H1 (cell line): ENCODE results near the gene LRRC3B. TPM values are rescaled to one million over a fixed set of nuclear protein-coding genes. Genes with fewer than 3 reads are reported as not detected.

Experiments
- CTCF ChIA-PET: fragments of 300-600 bp; sonication (Branson Sonifier 250); formaldehyde crosslinking; loops from one replicate; lab custom pipeline; 2021; ENCODE audit not compliant: partially characterized antibody; lab: Charles Lee
- POLR2A ChIA-PET: fragments of 300-600 bp; sonication (Branson Sonifier 250); formaldehyde crosslinking; loops from one replicate; lab custom pipeline; 2021; ENCODE audit warnings: inconsistent platforms; ENCODE audit not compliant: partially characterized antibody; lab: Charles Lee
- DNase-seq, 2 experiments: peaks; one replicate each; pipeline versions ENCODE4 v3.0.0 to v3.0.0-alpha.2; 2010 to 2022; ENCODE audit warnings: low spot score in 2 of 2, low read depth in 1 of 2, mixed read lengths in 1 of 2
- FAIRE-seq: peaks from 2 replicates; lab custom pipeline; 2011; peaks lifted over from hg19 to GRCh38; lab: Jason Lieb, UNC
- H2AFZ ChIP-seq: 2 replicates; pipeline ENCODE4 v1.8.1; 2012; ENCODE audit warnings: low read length, inconsistent platforms
- H2AK5ac ChIP-seq: 2 replicates; pipeline ENCODE4 v1.6.1; 2013; ENCODE audit warnings: low read depth, low read length
- H2BK120ac ChIP-seq: replicated peaks from 2 replicates; pipeline ENCODE3; 2013; ENCODE audit warnings: low read depth, low read length, inconsistent platforms
- H2BK12ac ChIP-seq: 2 replicates; pipeline ENCODE4 v1.6.1; 2013; ENCODE audit warnings: low read depth, low read length
- H2BK15ac ChIP-seq: 2 replicates; pipeline ENCODE4 v1.6.1; 2013; ENCODE audit warnings: low read length
- H2BK20ac ChIP-seq: 2 replicates; pipeline ENCODE4 v1.6.1; 2013; ENCODE audit warnings: low read length
- H2BK5ac ChIP-seq: 2 replicates; pipeline ENCODE4 v1.6.1; 2013; ENCODE audit warnings: low read depth, low read length
- H3K14ac ChIP-seq: 2 replicates; pipeline ENCODE4 v1.6.1; 2013; ENCODE audit warnings: inconsistent platforms; ENCODE audit not compliant: insufficient read length
- H3K18ac ChIP-seq: 2 replicates; pipeline ENCODE4 v1.6.1; 2013; ENCODE audit warnings: low read length; ENCODE audit errors: extremely low read depth
- H3K23ac ChIP-seq: 2 replicates; pipeline ENCODE4 v1.6.1; 2013; ENCODE audit warnings: inconsistent platforms; ENCODE audit not compliant: insufficient read length
- H3K23me2 ChIP-seq: 2 replicates; pipeline ENCODE4 v1.6.1; 2013; ENCODE audit warnings: low read depth, low read length
- H3K27ac ChIP-seq: 2 replicates; pipeline ENCODE4 v1.6.1; 2011; ENCODE audit warnings: low read depth, low read length, inconsistent platforms
- H3K27me3 ChIP-seq, 4 experiments: replicated peaks in 1 of 4; 1 replicate in 1 of 4; 2 replicates in 3 of 4; pipeline versions ENCODE4 v1.6.1 to v1.8.1; 2011 to 2013; ENCODE audit warnings: low read length in 3 of 4, mild to moderate bottlenecking in 3 of 4, inconsistent platforms in 2 of 4, mixed read lengths in 2 of 4, moderate library complexity in 1 of 4; ENCODE audit not compliant: control insufficient read depth in 3 of 4, insufficient read depth in 3 of 4; ENCODE audit errors: extremely low read depth in 1 of 4
- H3K36me3 ChIP-seq, 4 experiments: 2 replicates each; pipeline versions ENCODE4 v1.6.1 to v1.8.1; 2011 to 2013; ENCODE audit warnings: mild to moderate bottlenecking in 4 of 4, low read length in 3 of 4, moderate library complexity in 2 of 4, control low read depth in 1 of 4, inconsistent platforms in 1 of 4; ENCODE audit not compliant: insufficient read depth in 4 of 4, control insufficient read depth in 2 of 4
- H3K4ac ChIP-seq: replicated peaks from 2 replicates; pipeline ENCODE3; 2013; ENCODE audit warnings: low read length, low read depth, mixed read lengths, inconsistent platforms; ENCODE audit not compliant: insufficient read length
- H3K4me1 ChIP-seq, 4 experiments: replicated peaks in 1 of 4; 1 replicate in 1 of 4; 2 replicates in 3 of 4; pipeline versions ENCODE4 v1.6.1 to v1.8.1; 2011 to 2013; ENCODE audit warnings: low read length in 3 of 4, inconsistent platforms in 2 of 4, mixed read lengths in 1 of 4; ENCODE audit not compliant: insufficient read depth in 4 of 4, control insufficient read depth in 3 of 4
- H3K4me2 ChIP-seq, 2 experiments: 2 replicates each; pipeline versions ENCODE4 v1.6.1 to v1.8.1; 2011 to 2013; ENCODE audit warnings: low read depth in 2 of 2, low read length in 2 of 2, control low read depth in 1 of 2, inconsistent platforms in 1 of 2, mild to moderate bottlenecking in 1 of 2; ENCODE audit not compliant: insufficient read depth in 1 of 2
- H3K4me3 ChIP-seq, 4 experiments: fragments of 200-600, 300-600 bp in 1 of 4; sonication (generic), shearing (Covaris generic), sonication (Bioruptor Twin) in 1 of 4; 2 replicates each; pipeline versions ENCODE4 v1.5.1 to v1.8.1; 2011 to 2016; ENCODE audit warnings: low read length in 4 of 4, low read depth in 3 of 4, control low read depth in 2 of 4, inconsistent platforms in 2 of 4, mild to moderate bottlenecking in 2 of 4, mixed read lengths in 1 of 4, moderate library complexity in 1 of 4; ENCODE audit not compliant: insufficient read depth in 2 of 4; ENCODE audit errors: extremely low read depth in 1 of 4
- H3K56ac ChIP-seq: replicated peaks from 2 replicates; pipeline ENCODE3; 2013; ENCODE audit warnings: low read depth, mild to moderate bottlenecking, mixed read lengths, low read length, inconsistent platforms; ENCODE audit not compliant: insufficient read length
- H3K79me1 ChIP-seq: 2 replicates; pipeline ENCODE4 v1.6.1; 2013; ENCODE audit warnings: low read depth, low read length, control low read depth
- H3K79me2 ChIP-seq, 2 experiments: 2 replicates each; pipeline versions ENCODE4 v1.6.1 to v1.8.1; 2012 to 2013; ENCODE audit warnings: low read length in 2 of 2, mild to moderate bottlenecking in 2 of 2, inconsistent platforms in 1 of 2; ENCODE audit not compliant: insufficient read depth in 2 of 2, control insufficient read depth in 1 of 2
- H3K9ac ChIP-seq, 4 experiments: replicated peaks in 1 of 4; 1 replicate in 1 of 4; 2 replicates in 3 of 4; pipeline versions ENCODE4 v1.6.1 to v1.8.1; 2011 to 2013; ENCODE audit warnings: low read depth in 3 of 4, low read length in 3 of 4, control low read depth in 2 of 4, mild to moderate bottlenecking in 2 of 4, moderate library complexity in 2 of 4, inconsistent platforms in 1 of 4; ENCODE audit errors: extremely low read depth in 1 of 4
- H3K9me3 ChIP-seq, 2 experiments: 2 replicates each; pipeline versions ENCODE4 v1.6.1 to v1.8.1; 2012 to 2013; ENCODE audit warnings: mild to moderate bottlenecking in 2 of 2, moderate library complexity in 2 of 2, control low read depth in 1 of 2, inconsistent platforms in 1 of 2, low read depth in 1 of 2, low read length in 1 of 2, mixed read lengths in 1 of 2; ENCODE audit not compliant: insufficient read depth in 2 of 2
- H4K20me1 ChIP-seq, 2 experiments: replicated peaks in 1 of 2; 2 replicates each; pipeline versions ENCODE3 to v1.8.1; 2011 to 2013; ENCODE audit warnings: inconsistent platforms in 2 of 2, low read length in 2 of 2, mild to moderate bottlenecking in 1 of 2; ENCODE audit not compliant: insufficient read depth in 2 of 2, control insufficient read depth in 1 of 2
- H4K5ac ChIP-seq: 2 replicates; pipeline ENCODE4 v1.6.1; 2013; ENCODE audit warnings: low read length, low read depth, mixed read lengths, inconsistent platforms; ENCODE audit not compliant: insufficient read length
- H4K8ac ChIP-seq: 2 replicates; pipeline ENCODE4 v1.8.0; 2013; ENCODE audit warnings: mild to moderate bottlenecking, moderate library complexity, low read length, inconsistent platforms; ENCODE audit not compliant: insufficient read depth; ENCODE audit errors: extremely low read depth
- H4K91ac ChIP-seq: replicated peaks from 2 replicates; pipeline ENCODE3; 2013; ENCODE audit warnings: low read length, mixed read lengths, inconsistent platforms; ENCODE audit not compliant: insufficient read length
- CTCF ChIP-seq, 3 experiments: IDR thresholded peaks; 1 replicate in 2 of 3; 2 replicates in 1 of 3; pipeline versions ENCODE4 v1.5.1 to v1.6.1; 2011; ENCODE audit warnings: low read length in 3 of 3, mild to moderate bottlenecking in 3 of 3, inconsistent platforms in 2 of 3, low read depth in 1 of 3, moderate library complexity in 1 of 3; ENCODE audit not compliant: insufficient read depth in 1 of 3; ENCODE audit errors: control extremely low read depth in 1 of 3
- GTF2F1 ChIP-seq: IDR thresholded peaks from 2 replicates; pipeline ENCODE4 v1.6.1; 2012; ENCODE audit warnings: low read depth, low read length, improper control_type of control experiment, borderline replicate concordance
- NANOG ChIP-seq: IDR thresholded peaks from 2 replicates; pipeline ENCODE4 v1.6.1; 2011; ENCODE audit warnings: low read length, low read depth, mild to moderate bottlenecking, inconsistent platforms; ENCODE audit not compliant: insufficient read depth, poor library complexity, severe bottlenecking
- TCF12 ChIP-seq: IDR thresholded peaks from 2 replicates; pipeline ENCODE4 v1.6.1; 2011; ENCODE audit warnings: low read depth, mild to moderate bottlenecking, low read length
- WGBS, 2 experiments: shearing (Covaris generic) in 1 of 2; methylation state at CpG; one replicate each; pipeline versions ENCODE4 v1.1.6 to v1.1.7; 2013 to 2015; ENCODE audit warnings: low lambda C conversion rate in 2 of 2, mixed read lengths in 2 of 2, inconsistent platforms in 1 of 2, low coverage in 1 of 2, missing lambda C conversion rate in 1 of 2; ENCODE audit not compliant: insufficient replicate concordance in 2 of 2, insufficient coverage in 1 of 2, insufficient read length in 1 of 2; ENCODE audit errors: extremely low coverage in 1 of 2, missing lambda C conversion rate in 1 of 2; 5-methylcytosine and 5-hydroxymethylcytosine counted together
- polyA plus RNA-seq, 7 experiments: library from polyadenylated mRNA; depleted of rRNA in 3 of 7; stranded (reverse) in 5 of 7; unstranded in 2 of 7; fragments of >200 nt in 5 of 7; fragments of 200-250 nt in 2 of 7; gene quantifications; 1 replicate in 5 of 7; 2 replicates in 1 of 7; 4 replicates in 1 of 7; pipeline versions ENCODE4 v1.2.1 to v1.2.3, GENCODE V29; 2011 to 2013; ENCODE audit warnings: missing spikeins in 2 of 7, mixed read lengths in 2 of 7
- total RNA-seq: library from RNA; stranded (reverse); fragmentation: NEBNext Ultra II Directional; extraction: Animal tissue kit (Norgen Biotek cat#: 25700); gene quantifications from 2 replicates; pipeline ENCODE4 v1.2.1, GENCODE V29; 2021

Gene LRRC3B
- total and polyA plus RNA-seq, 2 of the 8 experiments (the other 6 are each of a cell fraction or from before 2014, with no cell fraction given): 1.6 to 3.1 TPM

- WGBS, 2 experiments: 70% methylated on average over 4 of the region's 4 CpGs; no CpG with 5 or more reads in 1 of the 2 experiments
- Histone ChIP-seq H3K18ac (no peak overlapping the region), H4K5ac (no peak overlapping the region), H3K4me1 (no peaks in the 10 kb centered on the region), H4K91ac (no peak overlapping the region), H3K14ac (no peak overlapping the region), H2BK5ac (no peak overlapping the region), H3K23ac (no peak overlapping the region), H4K20me1 (no peaks in the 10 kb centered on the region), H3K79me1 (no peaks in the 10 kb centered on the region), H3K79me2 (no peaks in the 10 kb centered on the region), H2AFZ (no peak overlapping the region), H2AK5ac (no peak overlapping the region), H3K27me3 (peaks cover 32 to 57% (median 41%) of the 10 kb centered on the region in 4 experiments), H4K8ac (no peak overlapping the region), H3K9me3 (no peaks in the 10 kb centered on the region), H3K56ac (no peak overlapping the region), H3K36me3 (no peaks in the 10 kb centered on the region), H3K4me3 (no peak overlapping the region), H2BK20ac (no peak overlapping the region), H3K9ac (no peak overlapping the region), H3K4me2 (no peak overlapping the region), H3K27ac (no peak overlapping the region), H2BK120ac (no peak overlapping the region), H2BK15ac (no peak overlapping the region), H2BK12ac (no peak overlapping the region), H3K4ac (no peak overlapping the region), H3K23me2 (no peaks in the 10 kb centered on the region)
- DNase-seq (no peak), FAIRE-seq (peak; percentile 13)
- POLR2A ChIA-PET: no interaction called here
- TF ChIP-seq GTF2F1 (no peak), CTCF (IDR thresholded peaks at IDR 0.05; ENCODE audit: control extremely low read depth in 1 of 3, insufficient read depth in 1 of 3, low read depth in 1 of 3, low read length in 3 of 3) (no peak), NANOG (peak; percentile 45), TCF12 (peak; percentile 72; the same call in 1 of the 2 replicates)
- CTCF ChIA-PET: interaction anchor here (1.1 kb wide), 1 partner anchor 82 kb away, joined by 3 read pairs; no protein-coding TSS in a partner anchor
Measured at GRCh38 chr3:26630669-26631389, 8.3 kb downstream of the LRRC3B start.
